GM18873 (cell line): Measurements from ENCODE around the gene NR3C2.
"Not testable (repeated sequence)": the region's sequence is repeated elsewhere in the genome, so short reads cannot be mapped to it uniquely, and the experiment has no call there.

Source experiments
- ATAC-seq: cut with Tn5 transposase; IDR thresholded peaks from one replicate; pipeline ENCODE4 v1.9.1; 2021; ENCODE audit warnings: mild to moderate bottlenecking, moderate library complexity, moderate number of reproducible peaks; ENCODE audit not compliant: unreplicated experiment, low FRiP score

The NR3C2 gene

DNA sequence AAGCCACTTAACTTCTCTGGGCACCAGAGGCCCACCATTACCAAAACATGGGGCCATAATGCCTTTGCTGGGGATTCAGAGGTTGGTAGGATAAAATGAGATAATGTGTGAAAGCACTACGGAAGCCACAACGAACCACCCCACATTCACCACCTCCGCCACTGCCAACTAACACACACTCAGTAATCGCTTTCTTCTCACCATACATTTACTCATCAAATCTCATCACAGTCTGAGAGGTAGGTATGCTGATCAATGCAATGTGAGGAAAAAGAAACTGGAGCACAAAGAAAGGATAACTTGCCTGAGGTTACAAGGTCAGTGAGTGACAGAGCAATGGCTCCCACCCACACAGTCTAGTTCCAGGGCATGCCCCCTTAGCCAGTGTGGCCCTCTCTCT, 257.3 kb downstream of the NR3C2 start:
- ATAC-seq, result no peak

DNA sequence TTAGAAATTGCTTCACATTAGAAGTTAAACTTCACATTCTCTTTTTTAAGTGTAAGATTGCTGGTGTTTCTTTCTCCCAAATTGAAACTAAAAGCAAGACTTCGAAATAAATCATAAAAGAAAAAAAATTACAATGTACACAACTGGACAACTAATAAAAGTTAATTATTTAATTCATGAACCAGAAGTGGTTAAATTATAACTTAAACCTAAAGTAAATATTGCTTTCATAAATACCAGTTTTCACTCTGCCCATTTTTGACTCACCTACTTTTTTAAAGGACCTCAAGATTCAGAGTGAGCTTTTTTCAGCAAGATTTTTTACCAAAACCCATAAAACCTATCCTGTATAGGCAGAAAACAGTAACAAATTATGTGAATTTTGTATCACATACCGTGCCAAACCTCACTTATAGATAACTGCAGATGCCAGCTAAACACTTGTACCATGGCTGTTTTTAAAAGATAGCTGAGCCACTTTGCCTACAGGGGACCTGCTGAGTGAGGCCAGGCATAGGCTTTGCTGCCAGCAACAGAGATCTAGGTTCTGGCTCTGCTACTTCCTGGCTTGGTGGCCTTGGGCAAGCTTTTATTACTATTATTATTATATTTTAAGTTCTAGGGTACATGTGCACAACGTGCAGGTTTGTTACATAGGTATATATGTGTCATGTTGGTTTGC, 259.8 kb downstream of the NR3C2 start:
- no peak for ATAC-seq

DNA sequence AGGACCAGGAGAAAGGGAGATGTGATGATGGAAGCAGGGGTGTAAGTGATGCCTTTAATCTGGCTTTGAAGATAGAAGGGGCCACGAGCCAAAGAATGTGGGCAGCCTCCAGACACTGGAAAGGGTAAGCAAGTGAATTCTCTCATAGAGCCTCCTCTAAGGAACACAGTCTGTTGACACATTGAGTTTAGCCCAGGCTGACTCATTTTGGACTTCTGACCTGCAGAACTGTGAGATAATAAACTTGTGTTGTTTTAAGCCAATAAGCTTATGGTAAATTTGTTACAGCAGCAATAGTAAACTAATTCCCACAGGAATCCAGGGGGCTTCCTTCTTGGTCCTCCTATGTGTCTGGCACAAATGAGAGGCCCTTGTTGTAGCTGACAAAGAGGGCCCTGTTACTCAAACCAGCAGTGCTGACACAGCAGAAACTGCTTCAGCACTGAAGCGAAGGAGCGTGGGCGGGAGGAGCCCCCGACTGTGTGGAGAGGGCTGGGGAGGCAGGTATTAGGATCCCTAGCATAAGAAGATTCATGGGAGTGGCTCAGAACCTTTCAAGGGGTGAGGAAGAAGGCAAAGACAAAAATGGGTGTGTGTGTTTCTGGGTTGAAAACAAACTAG, 268.7 kb downstream of the NR3C2 start:
- ATAC-seq, result no peak

DNA sequence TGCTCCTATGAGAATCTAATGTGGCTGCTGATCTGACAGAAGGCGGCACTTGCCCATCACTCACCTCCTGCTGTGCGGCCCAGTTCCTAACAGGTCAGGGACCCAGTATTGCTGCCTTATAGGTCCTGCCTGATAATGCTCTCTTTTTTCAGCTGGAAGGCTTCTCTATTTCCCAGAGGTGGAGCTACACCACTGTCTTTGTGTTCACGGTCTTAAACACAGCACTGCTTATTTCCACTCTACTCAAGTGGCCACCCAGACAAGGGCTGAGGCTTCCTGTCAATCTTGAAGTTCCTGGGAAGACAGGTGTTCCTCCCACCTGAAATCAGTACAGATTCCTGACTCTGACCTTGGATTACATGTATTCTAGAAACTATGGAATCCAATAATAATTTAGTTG, 270.6 kb downstream of the NR3C2 start:
- no peak for ATAC-seq

- ATAC-seq, result no peak
These were observed 271.5 kb downstream of the NR3C2 start for GRCh38 chr4:148170408-148171365.

DNA sequence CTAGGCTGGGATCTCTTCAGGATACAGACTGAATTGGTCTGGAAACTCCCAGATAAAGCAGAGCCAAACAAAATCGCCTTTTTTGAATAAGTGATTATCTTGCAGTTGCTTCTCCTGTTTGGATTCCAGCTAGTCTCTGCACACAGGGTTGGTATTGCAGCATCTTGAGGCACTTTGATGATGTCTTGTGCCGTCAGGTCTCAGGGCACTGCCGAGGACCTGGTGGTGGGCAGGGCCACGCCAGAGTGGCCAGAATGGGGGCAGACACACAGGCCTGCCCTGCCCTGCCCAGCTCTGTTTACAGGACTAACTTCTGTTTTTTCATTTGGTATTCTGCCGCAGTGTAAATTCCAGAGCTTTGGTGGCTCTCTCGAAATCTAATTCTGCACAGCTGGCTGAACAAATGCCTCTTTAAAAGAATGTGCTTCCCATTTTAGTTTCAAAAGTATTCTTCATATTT, 276.1 kb downstream of the NR3C2 start:
- no peak for ATAC-seq

DNA sequence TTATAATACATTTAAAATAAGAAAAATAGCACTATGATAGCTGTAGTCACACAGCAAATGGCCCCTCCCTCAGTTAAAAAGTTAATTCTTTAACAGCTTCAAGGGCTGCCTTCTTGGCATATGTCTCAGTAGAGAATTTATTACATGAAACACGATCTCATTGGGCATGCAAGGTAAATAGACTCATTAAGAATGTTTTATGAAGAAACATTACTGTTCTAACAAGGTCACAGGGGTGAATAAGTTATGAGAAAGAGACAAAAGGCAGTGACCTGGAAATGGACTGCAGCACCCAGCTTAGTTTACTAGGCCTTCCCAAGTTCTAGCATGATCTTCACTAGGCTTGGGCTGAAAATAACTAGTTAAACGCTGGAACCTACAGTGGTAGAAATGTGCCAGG, 277.7 kb downstream of the NR3C2 start:
- ATAC-seq, result no peak

- no peak for ATAC-seq
These were observed 279.2 kb downstream of the NR3C2 start for GRCh38 chr4:148162991-148163390.

- no peak for ATAC-seq
These were observed 279.7 kb downstream of the NR3C2 start for GRCh38 chr4:148162519-148162918.

GRCh38 chr4:148161601-148162000, 280.6 kb downstream of the NR3C2 start:
- no peak for ATAC-seq

- no peak for ATAC-seq
These were observed 282.4 kb downstream of the NR3C2 start for GRCh38 chr4:148159793-148160192.

GRCh38 chr4:148154769-148155168, 287.4 kb downstream of the NR3C2 start:
- no peak for ATAC-seq

DNA sequence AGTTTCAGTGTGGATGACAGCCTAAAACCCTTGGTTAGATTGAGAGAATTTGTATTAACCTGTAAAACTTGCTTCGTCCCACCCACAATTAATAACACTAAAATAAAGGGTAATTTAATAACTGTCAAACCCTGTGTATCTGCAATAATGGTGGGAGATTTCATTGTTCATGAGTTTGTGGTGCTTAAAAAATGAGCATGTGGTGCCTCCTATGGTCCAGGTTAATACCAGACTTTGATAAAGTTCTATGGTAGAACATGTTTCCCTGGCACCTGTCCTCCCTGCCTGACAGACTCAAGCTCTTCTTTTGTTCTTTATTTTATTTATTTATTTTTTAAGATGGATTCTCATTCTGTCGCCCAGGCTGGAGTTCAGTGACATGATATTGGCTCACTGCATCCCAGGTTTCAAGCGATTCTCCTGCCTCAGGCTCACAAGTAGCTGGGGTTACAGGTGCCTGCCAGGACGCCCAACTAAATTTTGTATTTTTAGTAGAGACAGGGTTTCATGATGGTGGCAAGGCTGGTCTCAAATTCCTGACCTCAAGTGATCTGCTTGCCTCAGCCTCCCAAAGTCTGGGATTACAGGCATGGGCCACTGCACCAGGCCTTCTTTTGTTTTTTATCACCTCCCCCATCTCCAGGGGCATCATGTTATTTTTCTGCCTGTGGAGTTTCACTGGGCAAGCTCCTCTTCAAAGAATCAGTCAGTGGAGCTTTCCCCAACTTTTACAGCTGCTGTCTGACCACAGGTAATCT, 289.2 kb downstream of the NR3C2 start:
- no peak for ATAC-seq

DNA sequence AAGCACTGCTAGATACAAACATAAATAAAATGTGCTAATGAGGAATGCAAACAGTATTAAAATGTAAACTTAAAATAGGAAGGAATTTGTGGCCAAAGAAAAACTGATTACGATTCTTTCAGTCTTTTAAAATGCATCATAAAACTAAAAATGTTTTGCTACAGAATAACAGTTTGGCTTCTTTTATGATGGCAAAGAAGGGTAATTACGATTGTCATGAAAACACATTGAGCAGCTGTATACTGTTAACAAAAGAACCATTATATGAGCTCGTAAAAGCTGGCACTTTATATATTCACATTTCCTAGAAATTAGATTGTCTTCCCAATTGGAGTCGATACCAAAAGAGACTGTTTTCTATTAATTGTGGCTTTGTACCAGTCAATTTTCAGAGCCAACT, 290.4 kb downstream of the NR3C2 start:
- ATAC-seq, result no peak

DNA sequence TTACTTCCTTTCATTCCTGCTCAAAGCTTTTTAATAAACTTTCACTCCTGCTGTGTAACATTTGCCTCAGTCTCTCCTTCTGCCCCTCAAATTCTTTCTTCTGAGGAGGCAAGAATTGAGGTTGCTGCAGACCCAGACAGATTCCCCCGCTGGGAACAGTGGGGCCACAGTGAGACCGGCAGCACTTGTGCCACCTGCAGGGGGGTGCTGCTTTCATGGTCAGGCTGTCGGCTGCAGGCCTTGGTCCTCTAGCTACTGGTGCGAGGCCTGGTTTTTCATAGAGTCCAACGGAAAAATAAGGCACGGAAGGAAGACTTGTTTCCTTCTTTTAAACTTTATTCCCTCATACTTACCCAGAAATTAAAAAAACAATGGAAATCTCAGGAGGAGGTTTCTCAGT, 296.7 kb downstream of the NR3C2 start:
- ATAC-seq, result no peak

- ATAC-seq, result no peak
These were observed 299.0 kb downstream of the NR3C2 start for GRCh38 chr4:148143174-148143573.

GRCh38 chr4:148141501-148141900, 300.7 kb downstream of the NR3C2 start:
- no peak for ATAC-seq

- no peak for ATAC-seq
These were observed 315.4 kb downstream of the NR3C2 start for GRCh38 chr4:148126825-148127224.

GRCh38 chr4:148124512-148124911, 317.7 kb downstream of the NR3C2 start:
- no peak for ATAC-seq

- ATAC-seq, result not testable (repeated sequence)
These were observed 319.1 kb downstream of the NR3C2 start for GRCh38 chr4:148123161-148123560.
